Measurements from ENCODE around the gene EGFL6.
"Not testable (repeated sequence)": the region's sequence is repeated elsewhere in the genome, so short reads cannot be mapped to it uniquely, and the experiment has no call there.

EGFL6 gene

DNA sequence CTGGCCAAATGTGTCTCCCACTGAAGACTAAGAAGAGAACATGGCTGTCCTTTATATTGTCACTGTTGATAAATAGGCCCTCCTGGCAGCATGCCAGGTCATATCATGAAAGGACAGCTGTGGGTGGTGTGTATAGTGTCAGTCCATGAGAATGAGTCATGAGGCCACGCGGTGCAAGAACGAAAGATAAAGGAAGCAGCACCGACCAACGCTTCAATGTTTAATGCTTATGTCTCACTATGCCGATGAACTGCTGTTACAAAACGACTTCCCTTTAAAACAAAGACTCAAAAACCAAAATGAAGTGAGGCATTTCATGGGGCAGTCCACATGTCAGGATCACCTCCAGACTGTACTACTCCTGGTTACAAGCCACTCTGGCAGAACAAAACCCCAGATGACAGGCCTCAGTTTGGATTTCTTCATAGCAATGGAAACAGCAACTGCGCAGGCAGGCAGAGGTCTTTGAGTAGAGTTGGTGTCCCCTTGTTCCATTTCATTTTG, 78.4 kb downstream of the EGFL6 start:
- Histone ChIP-seq H3K9ac (ENCODE audit: low read length in 5 of 5) (no peak overlapping the region), H3K36me3 (ENCODE audit: control insufficient read depth in 5 of 5, insufficient read depth in 5 of 5, low read length in 5 of 5) (no peaks in the 10 kb centered on the region), H3K4me3 (ENCODE audit: low read depth in 1 of 5, low read length in 5 of 5) (no peak overlapping the region), H3K27me3 (ENCODE audit: control insufficient read depth in 5 of 5, insufficient read depth in 4 of 5, low read length in 5 of 5) (peaks cover 0 to 10% (median 8%) of the 10 kb centered on the region in 5 donors), H3K27ac (ENCODE audit: low read depth, low read length) (peak overlapping the region; percentile 39), H3K4me1 (ENCODE audit: control insufficient read depth in 5 of 5, insufficient read depth in 5 of 5, low read length in 5 of 5) (peaks cover 6 to 13% (median 6%) of the 10 kb centered on the region in 5 donors), H3K9me3 (ENCODE audit: control insufficient read depth in 5 of 5, low read length in 5 of 5) (peaks cover 0 to under 1% (median 0%) of the 10 kb centered on the region in 5 donors)

DNA sequence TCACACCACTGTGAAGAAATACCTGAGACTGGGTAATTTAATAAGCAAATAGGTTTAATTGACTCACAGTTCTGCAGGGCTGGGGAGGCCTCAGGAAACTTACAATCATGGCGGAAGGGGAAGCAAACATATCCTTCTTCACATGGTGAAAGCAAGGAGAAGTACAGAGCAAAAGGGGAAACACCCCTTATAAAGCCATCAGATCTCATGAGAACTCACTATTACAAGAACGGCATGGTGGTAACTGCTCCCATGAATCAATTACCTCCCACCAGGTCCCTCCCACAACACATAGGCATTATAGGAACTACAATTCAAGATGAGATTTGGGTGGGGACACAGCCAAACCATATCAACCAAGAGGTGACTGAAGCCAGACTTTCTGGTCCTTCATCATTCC, 78.9 kb downstream of the EGFL6 start:
- H3K9ac ChIP-seq (ENCODE audit: low read length in 5 of 5); H3K4me3 ChIP-seq (ENCODE audit: low read depth in 1 of 5, low read length in 5 of 5); H3K9me3 ChIP-seq (ENCODE audit: control insufficient read depth in 5 of 5, low read length in 5 of 5); H3K36me3 ChIP-seq (ENCODE audit: control insufficient read depth in 5 of 5, insufficient read depth in 5 of 5, low read length in 5 of 5): not testable (repeated sequence)
- Histone ChIP-seq H3K27me3 (ENCODE audit: control insufficient read depth in 5 of 5, insufficient read depth in 4 of 5, low read length in 5 of 5) (peaks cover 0 to 13% (median 8%) of the 10 kb centered on the region in 5 donors), H3K27ac (ENCODE audit: low read depth, low read length) (peak overlapping the region; percentile 39), H3K4me1 (ENCODE audit: control insufficient read depth in 5 of 5, insufficient read depth in 5 of 5, low read length in 5 of 5) (peaks cover 7 to 19% (median 10%) of the 10 kb centered on the region in 5 donors)

DNA sequence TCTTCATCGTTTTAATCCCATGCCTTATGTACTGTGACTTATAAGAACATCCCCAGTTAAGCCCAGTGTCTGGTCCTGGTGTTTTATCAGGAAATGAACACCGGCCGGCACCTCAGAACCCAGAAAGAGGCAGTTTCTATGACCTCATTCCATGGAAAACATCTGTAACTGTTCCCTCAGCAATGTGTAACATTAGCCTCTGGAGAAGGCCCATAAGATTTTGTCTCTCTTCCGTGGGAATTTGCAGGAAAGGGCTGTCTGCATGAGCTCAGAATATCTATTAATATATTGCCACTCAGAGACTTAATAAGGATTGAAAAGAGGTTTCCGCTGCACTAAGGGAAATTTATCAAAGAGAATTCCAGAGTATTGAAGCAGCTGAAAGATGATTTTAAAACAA, 80.4 kb downstream of the EGFL6 start:
- H3K27me3 ChIP-seq (ENCODE audit: control insufficient read depth in 5 of 5, insufficient read depth in 4 of 5, low read length in 5 of 5), result peaks cover 0 to 13% (median 6%) of the 10 kb centered on the region in 5 donors
- H3K4me1 ChIP-seq (ENCODE audit: control insufficient read depth in 5 of 5, insufficient read depth in 5 of 5, low read length in 5 of 5), result peaks cover 12 to 25% (median 17%) of the 10 kb centered on the region in 5 donors
- H3K36me3 ChIP-seq (ENCODE audit: control insufficient read depth in 5 of 5, insufficient read depth in 5 of 5, low read length in 5 of 5), result peaks cover 0 to 2% (median 0%) of the 10 kb centered on the region in 5 donors
- no peak overlapping the region for H3K27ac ChIP-seq (ENCODE audit: low read depth, low read length)
- H3K9me3 ChIP-seq (ENCODE audit: control insufficient read depth in 5 of 5, low read length in 5 of 5), result peaks cover 0 to 2% (median 0%) of the 10 kb centered on the region in 5 donors
- no peak overlapping the region for H3K9ac ChIP-seq (ENCODE audit: low read length in 5 of 5)
- no peak overlapping the region for H3K4me3 ChIP-seq (ENCODE audit: low read depth in 1 of 5, low read length in 5 of 5)

DNA sequence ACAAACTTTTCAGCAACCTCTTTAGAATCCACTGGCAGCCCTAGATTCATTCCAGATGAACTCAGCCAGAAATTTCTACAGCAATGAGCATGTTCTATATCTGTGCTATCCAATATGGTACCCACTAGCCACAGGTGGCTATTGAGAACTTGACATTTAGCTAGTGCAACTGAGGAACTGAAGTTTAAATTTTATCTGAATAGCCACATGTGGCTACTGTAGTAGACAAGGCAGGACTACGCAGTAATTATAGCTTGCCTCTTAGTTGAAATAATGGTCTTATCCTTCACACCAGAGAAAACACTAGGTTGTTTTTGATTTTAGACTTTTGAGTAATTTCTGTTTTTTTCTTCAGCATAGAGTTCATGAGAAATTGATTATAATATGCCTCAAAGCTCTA, 80.9 kb downstream of the EGFL6 start:
- Histone ChIP-seq H3K4me3 (ENCODE audit: low read depth in 1 of 5, low read length in 5 of 5) (no peak overlapping the region), H3K36me3 (ENCODE audit: control insufficient read depth in 5 of 5, insufficient read depth in 5 of 5, low read length in 5 of 5) (peaks cover 0 to 2% (median 0%) of the 10 kb centered on the region in 5 donors), H3K27me3 (ENCODE audit: control insufficient read depth in 5 of 5, insufficient read depth in 4 of 5, low read length in 5 of 5) (peaks cover 0 to 13% (median 6%) of the 10 kb centered on the region in 5 donors), H3K9ac (ENCODE audit: low read length in 5 of 5) (no peak overlapping the region), H3K9me3 (ENCODE audit: control insufficient read depth in 5 of 5, low read length in 5 of 5) (peaks cover 0 to 2% (median 0%) of the 10 kb centered on the region in 5 donors), H3K4me1 (ENCODE audit: control insufficient read depth in 5 of 5, insufficient read depth in 5 of 5, low read length in 5 of 5) (peaks cover 12 to 25% (median 17%) of the 10 kb centered on the region in 5 donors), H3K27ac (ENCODE audit: low read depth, low read length) (no peak overlapping the region)

DNA sequence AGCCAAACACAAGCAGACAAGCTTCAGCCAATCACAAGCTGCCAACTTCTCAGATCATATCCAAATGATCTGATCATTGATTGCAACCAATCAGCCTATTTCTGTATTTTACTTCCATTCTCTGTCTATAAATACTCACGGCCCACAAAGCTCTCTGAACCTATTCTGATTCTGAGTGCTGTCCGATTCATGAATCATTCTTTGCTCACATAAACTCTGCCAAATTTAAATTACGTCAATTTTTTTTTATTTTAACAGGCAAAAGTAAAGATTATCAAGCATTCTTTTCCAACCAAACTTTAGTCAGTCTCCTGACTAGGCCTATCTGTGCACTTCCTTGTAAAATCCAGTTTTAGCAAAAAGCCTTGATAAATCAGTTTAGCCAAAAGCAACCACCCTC, 81.7 kb downstream of the EGFL6 start:
- H3K9ac ChIP-seq (ENCODE audit: low read length in 5 of 5), result no peak overlapping the region
- H3K9me3 ChIP-seq (ENCODE audit: control insufficient read depth in 5 of 5, low read length in 5 of 5), result peaks cover 0 to 2% (median 0%) of the 10 kb centered on the region in 5 donors
- no peak overlapping the region for H3K4me3 ChIP-seq (ENCODE audit: low read depth in 1 of 5, low read length in 5 of 5)
- H3K4me1 ChIP-seq (ENCODE audit: control insufficient read depth in 5 of 5, insufficient read depth in 5 of 5, low read length in 5 of 5), result peaks cover 12 to 25% (median 17%) of the 10 kb centered on the region in 5 donors
- H3K27ac ChIP-seq (ENCODE audit: low read depth, low read length), result no peak overlapping the region
- H3K27me3 ChIP-seq (ENCODE audit: control insufficient read depth in 5 of 5, insufficient read depth in 4 of 5, low read length in 5 of 5), result peaks cover 0 to 13% (median 6%) of the 10 kb centered on the region in 5 donors
- peaks cover 0 to 4% (median 0%) of the 10 kb centered on the region in 5 donors for H3K36me3 ChIP-seq (ENCODE audit: control insufficient read depth in 5 of 5, insufficient read depth in 5 of 5, low read length in 5 of 5)

DNA sequence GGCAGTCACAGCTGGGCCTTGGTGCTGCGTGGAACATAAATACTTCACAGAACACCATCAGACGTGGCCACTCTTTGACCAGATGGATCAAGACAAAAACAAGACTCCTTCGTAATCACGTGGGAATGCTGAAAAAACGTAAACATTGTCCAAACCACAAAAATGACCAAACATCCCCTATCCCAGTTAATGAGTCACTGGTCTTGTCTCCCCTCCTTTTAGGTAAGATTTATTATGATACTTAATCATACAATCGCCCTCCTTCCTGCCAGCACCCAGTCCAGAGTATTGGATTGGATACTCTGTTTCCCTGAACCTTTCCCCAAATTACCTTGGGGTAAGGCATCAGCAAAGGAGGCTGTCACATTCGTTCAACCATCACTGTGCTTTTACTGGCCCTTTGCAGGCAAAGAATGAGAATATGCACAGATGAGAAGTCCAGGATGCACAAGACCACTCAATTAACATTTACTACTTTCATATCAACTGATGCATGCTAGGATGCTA, 82.9 kb downstream of the EGFL6 start:
- peak overlapping the region; percentile 96 for H3K27ac ChIP-seq (ENCODE audit: low read depth, low read length)
- peak overlapping the region; percentile 70 to 87 (median 77) for H3K4me3 ChIP-seq (ENCODE audit: low read depth in 1 of 5, low read length in 5 of 5)
- H3K27me3 ChIP-seq (ENCODE audit: control insufficient read depth in 5 of 5, insufficient read depth in 4 of 5, low read length in 5 of 5), result peaks cover 0 to 6% (median 4%) of the 10 kb centered on the region in 5 donors
- H3K9ac ChIP-seq (ENCODE audit: low read length in 5 of 5), result peak overlapping the region; percentile 23 to 94 (median 53)
- peaks cover 0 to 2% (median 0%) of the 10 kb centered on the region in 5 donors for H3K9me3 ChIP-seq (ENCODE audit: control insufficient read depth in 5 of 5, low read length in 5 of 5)
- peaks cover 12 to 25% (median 17%) of the 10 kb centered on the region in 5 donors for H3K4me1 ChIP-seq (ENCODE audit: control insufficient read depth in 5 of 5, insufficient read depth in 5 of 5, low read length in 5 of 5)
- peaks cover 0 to 4% (median 0%) of the 10 kb centered on the region in 5 donors for H3K36me3 ChIP-seq (ENCODE audit: control insufficient read depth in 5 of 5, insufficient read depth in 5 of 5, low read length in 5 of 5)

DNA sequence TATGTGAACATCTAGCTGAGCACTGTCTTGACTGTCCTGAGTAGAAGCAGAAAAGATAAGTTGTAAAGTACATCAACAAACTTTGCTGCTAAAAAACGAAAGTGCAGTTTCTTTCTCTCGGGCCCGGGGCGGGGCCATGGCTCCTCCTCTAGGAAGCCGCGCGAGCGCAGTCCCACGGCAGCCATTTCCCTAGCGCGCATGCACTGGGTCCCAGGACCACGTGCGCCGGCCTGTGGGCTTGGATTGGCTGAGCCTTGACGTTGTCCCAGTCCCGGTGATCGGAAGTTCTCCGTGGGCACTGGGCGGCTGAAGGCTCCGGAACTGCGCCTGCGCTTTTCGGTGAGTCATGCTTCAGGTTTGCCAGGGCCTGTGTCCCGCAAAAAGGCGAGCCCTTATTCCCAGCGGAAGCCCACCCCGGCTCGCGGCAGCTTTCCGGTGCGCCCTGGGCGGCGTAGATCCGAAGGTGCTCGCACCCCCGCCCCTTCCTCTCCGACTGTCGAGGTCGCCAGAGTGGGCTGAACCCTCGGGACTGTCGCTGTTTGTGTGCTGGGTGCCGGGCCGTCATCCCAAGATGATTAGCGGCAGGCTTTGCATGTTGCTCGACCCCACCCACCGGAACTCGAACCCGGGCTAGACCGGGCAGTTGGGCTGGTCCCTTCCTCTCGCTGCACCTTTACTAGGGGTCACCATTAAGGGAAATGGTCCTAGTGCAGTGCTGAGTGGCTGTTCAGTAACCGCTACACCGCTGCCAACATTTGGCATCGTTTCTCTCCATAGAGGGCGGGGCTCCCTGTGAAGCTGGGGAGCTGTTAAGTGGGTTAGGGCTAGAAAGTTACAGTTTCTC, 83.7 kb downstream of the EGFL6 start, which contains the start of gene TCEANC:
Gene TCEANC (plus strand): TSS at position 292 of the 844 bp plus-strand sequence. CDS start 9,368 bp downstream, outside the sequence.
- peaks cover 0 to 4% (median 0%) of the 10 kb centered on the region in 5 donors for H3K36me3 ChIP-seq (ENCODE audit: control insufficient read depth in 5 of 5, insufficient read depth in 5 of 5, low read length in 5 of 5)
- H3K4me3 ChIP-seq (ENCODE audit: low read depth in 1 of 5, low read length in 5 of 5), result peak within 1 kb of the TSS; percentile 70 to 87 (median 82)
- peak within 1 kb of the TSS; percentile 71 to 94 (median 80) for H3K9ac ChIP-seq (ENCODE audit: low read length in 5 of 5)
- peaks cover 0 to 6% (median 4%) of the 10 kb centered on the region in 5 donors for H3K27me3 ChIP-seq (ENCODE audit: control insufficient read depth in 5 of 5, insufficient read depth in 4 of 5, low read length in 5 of 5)
- peaks cover 12 to 24% (median 17%) of the 10 kb centered on the region in 5 donors for H3K4me1 ChIP-seq (ENCODE audit: control insufficient read depth in 5 of 5, insufficient read depth in 5 of 5, low read length in 5 of 5)
- peak within 1 kb of the TSS; percentile 96 for H3K27ac ChIP-seq (ENCODE audit: low read depth, low read length)
- peaks cover 0 to 2% (median 0%) of the 10 kb centered on the region in 5 donors for H3K9me3 ChIP-seq (ENCODE audit: control insufficient read depth in 5 of 5, low read length in 5 of 5)

DNA sequence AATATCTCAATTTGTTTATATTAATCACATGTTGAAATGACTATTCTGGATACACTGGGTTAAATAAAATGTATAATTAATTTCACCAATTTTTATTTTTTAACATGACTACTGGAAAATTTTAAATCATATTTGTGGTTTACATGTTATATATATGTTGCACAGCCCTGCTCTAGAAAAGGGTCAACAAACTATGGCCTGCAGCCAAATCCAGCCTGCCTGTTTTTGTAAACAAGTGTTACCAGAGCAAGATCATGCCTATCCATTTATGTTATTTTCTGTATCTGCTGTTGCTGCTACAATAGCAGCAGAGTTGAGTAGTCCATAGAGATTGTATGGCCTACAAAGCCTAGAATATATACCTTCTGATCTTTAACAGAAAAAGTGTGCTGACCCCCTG, 84.7 kb downstream of the EGFL6 start:
- Histone ChIP-seq H3K36me3 (ENCODE audit: control insufficient read depth in 5 of 5, insufficient read depth in 5 of 5, low read length in 5 of 5) (peaks cover 0 to 4% (median 0%) of the 10 kb centered on the region in 5 donors), H3K9me3 (ENCODE audit: control insufficient read depth in 5 of 5, low read length in 5 of 5) (peaks cover 0 to 2% (median 0%) of the 10 kb centered on the region in 5 donors), H3K9ac (ENCODE audit: low read length in 5 of 5) (peak overlapping the region in 2 of 5 donors; percentile 76 to 80), H3K4me3 (ENCODE audit: low read depth in 1 of 5, low read length in 5 of 5) (peak overlapping the region in 2 of 5 donors; percentile 87), H3K27ac (ENCODE audit: low read depth, low read length) (peak overlapping the region; percentile 96), H3K4me1 (ENCODE audit: control insufficient read depth in 5 of 5, insufficient read depth in 5 of 5, low read length in 5 of 5) (peaks cover 12 to 24% (median 20%) of the 10 kb centered on the region in 5 donors), H3K27me3 (ENCODE audit: control insufficient read depth in 5 of 5, insufficient read depth in 4 of 5, low read length in 5 of 5) (peaks cover 0 to 4% (median 1%) of the 10 kb centered on the region in 5 donors)

DNA sequence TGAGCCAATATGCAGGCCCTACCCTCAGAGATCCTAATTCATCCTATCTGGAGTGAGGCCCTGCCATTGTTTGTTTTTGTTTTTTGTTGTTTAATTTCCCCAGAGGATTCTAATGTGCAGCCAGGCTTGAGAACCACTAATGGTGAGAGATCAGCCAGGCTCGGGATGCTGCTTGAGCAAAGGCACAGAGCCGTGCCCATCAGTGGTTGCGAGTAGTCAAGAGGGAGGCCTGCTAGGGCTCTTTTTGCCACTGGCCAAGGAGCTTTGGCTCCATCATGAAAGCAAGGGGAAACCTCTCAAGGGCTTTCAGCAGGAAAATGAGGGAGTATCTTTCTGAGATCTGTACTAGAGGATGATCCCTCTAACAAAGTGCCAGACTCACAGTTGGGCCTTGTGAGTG, 86.3 kb downstream of the EGFL6 start:
- Histone ChIP-seq H3K9ac (ENCODE audit: low read length in 5 of 5) (no peak overlapping the region), H3K4me1 (ENCODE audit: control insufficient read depth in 5 of 5, insufficient read depth in 5 of 5, low read length in 5 of 5) (peaks cover 12 to 24% (median 20%) of the 10 kb centered on the region in 5 donors), H3K36me3 (ENCODE audit: control insufficient read depth in 5 of 5, insufficient read depth in 5 of 5, low read length in 5 of 5) (peaks cover 0 to 6% (median 3%) of the 10 kb centered on the region in 5 donors), H3K4me3 (ENCODE audit: low read depth in 1 of 5, low read length in 5 of 5) (no peak overlapping the region), H3K27me3 (ENCODE audit: control insufficient read depth in 5 of 5, insufficient read depth in 4 of 5, low read length in 5 of 5) (peaks cover 0 to 4% (median 0%) of the 10 kb centered on the region in 5 donors), H3K9me3 (ENCODE audit: control insufficient read depth in 5 of 5, low read length in 5 of 5) (peaks cover 0 to 2% (median 0%) of the 10 kb centered on the region in 5 donors), H3K27ac (ENCODE audit: low read depth, low read length) (peak overlapping the region; percentile 38)
